ENCODE measurements around the gene PVR. TPM values are rescaled to one million over a fixed set of nuclear protein-coding genes. Genes with fewer than 3 reads are reported as not detected.
"Not testable (repeated sequence)": the region's sequence is repeated elsewhere in the genome, so short reads cannot be mapped to it uniquely, and the experiment has no call there.

Gene PVR
- total RNA-seq, 2 experiments from 2014 or later: 4.6 to 5.2 TPM

DNA sequence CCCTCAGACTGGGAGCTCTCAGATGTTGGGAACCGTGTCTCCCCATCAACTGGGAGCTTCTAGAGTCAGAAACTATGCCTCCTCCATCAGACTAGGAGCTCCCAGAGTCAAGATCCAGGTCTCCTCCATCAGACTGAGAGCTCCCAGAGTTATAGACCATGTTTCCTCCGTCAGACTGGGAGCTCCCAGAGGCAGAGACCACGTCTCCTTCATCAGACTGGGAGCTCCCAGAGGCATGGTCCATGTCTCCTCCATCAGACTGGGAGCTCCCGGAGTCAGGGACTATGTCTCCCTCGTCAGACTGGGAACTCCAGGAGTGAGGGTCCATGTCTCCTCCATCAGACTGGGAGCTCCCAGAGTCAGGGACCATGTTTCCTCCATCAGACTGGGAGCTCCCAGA is 65.2 kb downstream of the PVR start:
- Mint-ChIP-seq H3K27ac (no peak overlapping the region), H3K27me3 (ENCODE audit: low read depth) (peaks cover 7% of the 10 kb centered on the region), H3K4me1 (ENCODE audit: low read depth) (peaks cover 14% of the 10 kb centered on the region), H3K9me3 (ENCODE audit: insufficient read depth) (no peaks in the 10 kb centered on the region), H3K4me3 (no peak overlapping the region), H3K36me3 (ENCODE audit: low read depth) (no peaks in the 10 kb centered on the region)
- DNase-seq (no peak), ATAC-seq (no peak)
- ChIA-PET CTCF (interaction anchor here (1.5 to 2.7 kb wide), 2 partner anchors 15 to 62 kb away, joined by 5 to 10 read pairs; no protein-coding TSS in a partner anchor), POLR2A (no interaction called here)

- H3K27ac Mint-ChIP-seq; H3K9me3 Mint-ChIP-seq (ENCODE audit: insufficient read depth); DNase-seq; H3K36me3 Mint-ChIP-seq (ENCODE audit: low read depth); H3K27me3 Mint-ChIP-seq (ENCODE audit: low read depth); POLR2A ChIA-PET; H3K4me3 Mint-ChIP-seq; ATAC-seq: not testable (repeated sequence)
- CTCF ChIA-PET: interaction anchor here (1.5 to 2.7 kb wide), 2 partner anchors 14 to 61 kb away, joined by 5 to 10 read pairs; no protein-coding TSS in a partner anchor
- H3K4me1 Mint-ChIP-seq (ENCODE audit: low read depth): peaks cover 14% of the 10 kb centered on the region
These were observed 65.9 kb downstream of the PVR start for GRCh38 chr19:44709434-44710266.

DNA sequence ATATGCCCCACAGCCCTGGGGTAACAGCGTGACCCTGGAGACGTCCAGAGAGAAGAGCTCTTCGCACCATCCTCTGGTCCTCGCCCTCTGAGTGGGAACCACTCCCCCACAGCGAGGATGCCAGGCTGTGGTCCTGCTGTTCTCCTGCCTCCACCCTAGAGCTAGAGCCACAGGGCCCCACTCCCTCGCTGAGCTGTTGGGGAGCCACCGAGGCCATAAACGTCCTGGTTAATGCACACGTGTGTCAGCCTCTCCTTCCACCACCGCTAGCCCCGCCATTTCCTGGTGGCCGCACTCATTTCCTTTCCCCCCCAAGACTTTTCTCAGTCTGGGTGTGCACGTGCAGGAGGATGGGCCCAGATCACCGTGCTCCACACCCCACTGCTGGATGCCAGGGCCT is 66.8 kb downstream of the PVR start:
- Mint-ChIP-seq H3K4me3 (no peak overlapping the region), H3K27ac (no peak overlapping the region), H3K9me3 (ENCODE audit: insufficient read depth) (peaks cover 14% of the 10 kb centered on the region), H3K4me1 (ENCODE audit: low read depth) (peaks cover 14% of the 10 kb centered on the region), H3K27me3 (ENCODE audit: low read depth) (peaks cover under 1% of the 10 kb centered on the region), H3K36me3 (ENCODE audit: low read depth) (no peaks in the 10 kb centered on the region)
- no peak for DNase-seq
- ChIA-PET POLR2A (no interaction called here), CTCF (interaction anchor here (2.7 kb wide), 1 partner anchor 60 kb away, joined by 10 read pairs; no protein-coding TSS in a partner anchor)
- no peak for ATAC-seq

DNA sequence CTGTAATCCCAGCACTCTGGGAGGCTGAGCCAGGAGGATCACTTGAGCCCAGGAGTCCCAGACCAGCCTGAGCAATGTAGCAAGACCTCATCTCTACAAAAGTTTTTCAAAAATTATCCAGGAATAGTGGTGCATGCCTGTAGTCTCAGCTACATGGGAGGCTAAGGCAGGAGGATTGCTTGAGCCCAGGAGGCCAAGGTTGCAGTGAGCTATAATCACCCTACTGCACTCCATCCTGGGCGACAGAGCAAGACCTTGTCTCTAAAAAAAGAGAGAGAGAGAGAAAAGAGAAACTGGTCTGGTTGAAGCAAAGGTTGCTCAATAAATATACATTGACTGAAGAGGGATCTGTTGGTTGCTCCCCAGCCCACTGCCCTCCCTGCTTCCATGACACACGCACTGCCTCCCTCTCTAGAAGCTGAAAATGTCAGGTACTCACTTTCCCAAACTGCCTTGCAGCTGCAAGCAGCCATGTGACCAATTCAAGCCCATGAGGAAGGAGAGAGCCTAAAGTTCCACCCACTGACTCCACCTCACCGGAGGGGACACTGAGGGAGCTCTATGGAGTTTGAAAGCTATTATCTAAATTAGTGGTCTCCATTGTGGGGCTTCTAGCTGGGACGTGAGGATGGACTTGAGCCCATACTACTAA is 69.3 kb downstream of the PVR start:
- ATAC-seq: no peak
- H3K4me1 Mint-ChIP-seq (ENCODE audit: low read depth): peaks cover 14% of the 10 kb centered on the region
- CTCF ChIA-PET: interaction anchor here (0.7 to 4.2 kb wide), 5 partner anchors 9 to 58 kb away, joined by 3 to 29 read pairs (median 3); no protein-coding TSS in a partner anchor
- no peaks in the 10 kb centered on the region for H3K27me3 Mint-ChIP-seq (ENCODE audit: low read depth)
- H3K4me3 Mint-ChIP-seq: no peak overlapping the region
- DNase-seq: no peak
- H3K27ac Mint-ChIP-seq: no peak overlapping the region
- POLR2A ChIA-PET: no interaction called here
- no peaks in the 10 kb centered on the region for H3K36me3 Mint-ChIP-seq (ENCODE audit: low read depth)
- H3K9me3 Mint-ChIP-seq (ENCODE audit: insufficient read depth): peaks cover 22% of the 10 kb centered on the region

Small RNAs within 50 kb of the gene (microRNA-seq; reads per million reads assigned to microRNA genes)
- gene MIR4531: not detected

Other genes with a start within 250 kb of the PVR start
- 1 to 10 TPM; 1.2 to 1.7 TPM for gene ZNF285, start 242.3 kb upstream of the PVR start, total RNA-seq
- gene ZNF229, start 195.4 kb upstream of the PVR start, total RNA-seq: 1 to 10 TPM; 2.2 TPM
- 10 to 100 TPM; 12.1 to 12.5 TPM for gene ZNF180, start 143.4 kb upstream of the PVR start, total RNA-seq
- not detected for gene CEACAM20, start 114.2 kb upstream of the PVR start, total RNA-seq
- not detected for gene IGSF23, start 30.3 kb upstream of the PVR start, total RNA-seq
- gene CEACAM19, start 27.6 kb downstream of the PVR start, total RNA-seq: under 1 TPM; 0.23 to 0.34 TPM
- gene CEACAM16, start 55.2 kb downstream of the PVR start, total RNA-seq: not detected
- 10 to 100 TPM; 22.4 to 25.1 TPM for gene BCL3, start 104.8 kb downstream of the PVR start, total RNA-seq
- gene CBLC, start 134.0 kb downstream of the PVR start, total RNA-seq: not detected
- gene BCAM, start 165.2 kb downstream of the PVR start, total RNA-seq: not detected
- gene NECTIN2, start 202.4 kb downstream of the PVR start, total RNA-seq: under 1 TPM; 0.26 to 0.31 TPM
- gene TOMM40, start 247.3 kb downstream of the PVR start, total RNA-seq: 10 to 100 TPM; 84.5 to 88.4 TPM